ENCODE results near the gene RFWD3. TPM values are rescaled to one million over a fixed set of nuclear protein-coding genes. Genes with fewer than 3 reads are reported as not detected.

Gene RFWD3
- total and polyA plus RNA-seq, 2 of the 4 experiments (the other 2 are of a cell fraction), result 16.7 to 27.6 TPM

GRCh38 chr16:74641969-74642368 is 24.7 kb downstream of the RFWD3 start:
- 0 out of 2 replicates have a peak, but pooled peaks cover 3% of the 10 kb centered on the region for H3K9me1 ChIP-seq (ENCODE audit: insufficient read depth, low read length)
- H3K18ac ChIP-seq (ENCODE audit: low read depth, low read length), result no peak overlapping the region
- in situ Hi-C loops (cut with MboI; ENCODE audit: low sequenced_read_pairs) (no loop called here), dilution Hi-C loops (cut with HindIII; ENCODE audit: low sequenced_read_pairs, unreplicated experiment) (no loop called here), intact Hi-C loops (cut with micrococcal nuclease) (no loop called here)
- no peak overlapping the region for H2AK9ac ChIP-seq (replicated peaks; ENCODE audit: low read depth, low read length, poor library complexity)
- no peak overlapping the region for H2BK120ac ChIP-seq (ENCODE audit: low read depth, low read length)
- no peak overlapping the region for H3K56ac ChIP-seq (ENCODE audit: extremely low read depth, insufficient read depth, low read length)
- H2BK20ac ChIP-seq (ENCODE audit: low read depth, low read length), result no peak overlapping the region
- ChIA-PET POLR2A (ENCODE audit: unreplicated experiment) (interaction anchor here (0.7 kb wide), 1 partner anchor 54 kb away, joined by 21 read pairs; no protein-coding TSS in a partner anchor), CTCF (no interaction called here)
- H3K27ac ChIP-seq (ENCODE audit: insufficient read depth, low read length), result no peak overlapping the region
- no peaks in the 10 kb centered on the region for H4K20me1 ChIP-seq (ENCODE audit: insufficient read depth, low read length)
- H4K8ac ChIP-seq (ENCODE audit: low read depth in 2 of 2, low read length in 2 of 2), result no peak overlapping the region
- TF ChIP-seq SMC3 (IDR thresholded peaks at IDR 0.05; ENCODE audit: low read depth, low read length), result no peak
- no peak for TF ChIP-seq NFE2L2 (IDR thresholded peaks at IDR 0.05; ENCODE audit: low read depth, low read length)
- no peak for TF ChIP-seq POLR2A (IDR thresholded peaks at IDR 0.05; ENCODE audit: low read depth, low read length)
- TF ChIP-seq MAFK (IDR thresholded peaks at IDR 0.05; ENCODE audit: low read depth, low read length), result no peak
- TF ChIP-seq CHD1 (IDR thresholded peaks at IDR 0.05; ENCODE audit: low read depth, low read length), result no peak
- TF ChIP-seq RCOR1 (IDR thresholded peaks at IDR 0.05; ENCODE audit: insufficient replicate concordance, low read length), result no peak
- TF ChIP-seq ELK1 (IDR thresholded peaks at IDR 0.05; ENCODE audit: borderline replicate concordance, low read depth, low read length), result no peak
- TF ChIP-seq MAZ (IDR thresholded peaks at IDR 0.05; ENCODE audit: borderline replicate concordance, low read depth, low read length), result no peak
- no peak for TF ChIP-seq RFX5 (IDR thresholded peaks at IDR 0.05; ENCODE audit: low read depth, low read length)
- no peak for TF ChIP-seq FOS (IDR thresholded peaks at IDR 0.05; ENCODE audit: low read depth, low read length)
- no peak for TF ChIP-seq MXI1 (IDR thresholded peaks at IDR 0.05; ENCODE audit: borderline replicate concordance, low read depth, low read length)
- TF ChIP-seq CEBPB (IDR thresholded peaks at IDR 0.05; ENCODE audit: low read depth, low read length), result no peak
- no peak for TF ChIP-seq RAD21 (IDR thresholded peaks at IDR 0.05; ENCODE audit: low read length)
- TF ChIP-seq USF2 (IDR thresholded peaks at IDR 0.05; ENCODE audit: low read depth, low read length), result no peak
- TF ChIP-seq BHLHE40 (IDR thresholded peaks at IDR 0.05; ENCODE audit: low read depth, low read length), result no peak
- H3K27me3 ChIP-seq (ENCODE audit: control insufficient read depth, insufficient read depth, low read length), result no peaks in the 10 kb centered on the region
- no peak overlapping the region for H3K14ac ChIP-seq (replicated peaks; ENCODE audit: low read depth, low read length)
- 96% methylated on average over 5 of the region's 8 CpGs; no CpG with 5 or more reads in 1 of the 2 experiments for WGBS, 2 experiments (ENCODE audit: extremely low coverage in 2 of 2, insufficient read length in 1 of 2)
- no peak overlapping the region for H3K4ac ChIP-seq (ENCODE audit: low read depth, low read length)
- H3K4me2 ChIP-seq (ENCODE audit: low read depth, low read length), result no peak overlapping the region
- H2BK15ac ChIP-seq (ENCODE audit: low read depth, low read length), result no peak overlapping the region
- H4K91ac ChIP-seq (ENCODE audit: insufficient read depth, low read depth, low read length), result no peak overlapping the region
- ATAC-seq (ENCODE audit: low read depth) (no peak), DNase-seq (no peak)
- H4K5ac ChIP-seq (ENCODE audit: low read depth, low read length), result no peak overlapping the region
- no peak overlapping the region for H2AFZ ChIP-seq (replicated peaks; ENCODE audit: low read length, poor library complexity)
- H2BK5ac ChIP-seq (ENCODE audit: low read depth, low read length, poor library complexity, severe bottlenecking), result no peak overlapping the region
- H3K4me3 ChIP-seq (ENCODE audit: insufficient read depth, low read depth, low read length), result no peak overlapping the region
- H3K23ac ChIP-seq (ENCODE audit: low read depth, low read length), result no peak overlapping the region
- BruUV-seq (replicated peaks), result no TSS peak
- H2AK5ac ChIP-seq (ENCODE audit: low read depth, low read length), result no peak overlapping the region
- peaks cover 16 to 29% of the 10 kb centered on the region in 2 experiments for H3K79me1 ChIP-seq (ENCODE audit: low read depth in 1 of 2, low read length in 2 of 2)
- peaks cover 25% of the 10 kb centered on the region for H3K36me3 ChIP-seq (ENCODE audit: control insufficient read depth, insufficient read depth, low read length)
- H3K9me3 ChIP-seq (ENCODE audit: control insufficient read depth, insufficient read depth, low read length), result no peaks in the 10 kb centered on the region
- no peak overlapping the region for H3K9ac ChIP-seq (ENCODE audit: low read depth, low read length)
- no peaks in the 10 kb centered on the region; the same call in 1 of the 2 replicates for H3K4me1 ChIP-seq (ENCODE audit: control insufficient read depth, insufficient read depth, low read length)

All from IMR-90 (cell line).